Measurements from ENCODE around the gene DNAH6.

DNA sequence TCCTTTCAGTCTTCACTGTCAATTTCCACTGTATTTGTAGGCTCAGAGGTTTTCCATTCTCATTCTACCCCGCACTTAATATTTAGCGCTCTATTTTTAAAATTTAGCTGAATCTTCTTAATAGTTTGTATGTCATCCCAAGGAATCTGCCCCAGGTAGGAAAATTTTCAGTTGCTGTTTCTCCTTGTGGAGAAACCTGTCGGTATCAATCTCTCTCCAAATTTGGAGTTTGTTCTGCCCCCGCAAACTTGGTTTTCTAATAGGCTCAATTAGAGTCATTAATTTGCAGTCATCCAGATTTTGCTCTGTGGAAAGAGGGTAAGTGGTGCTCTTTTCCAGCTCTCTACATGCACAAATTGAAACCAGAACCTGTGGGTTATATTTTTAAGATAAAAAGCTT lies 87.6 kb downstream of the DNAH6 start:
- TF ChIP-seq CTCF (IDR thresholded peaks at IDR 0.05): no peak
- TF ChIP-seq POLR2A (IDR thresholded peaks at IDR 0.05): no peak
- TF ChIP-seq POLR2AphosphoS5 (IDR thresholded peaks at IDR 0.05): no peak
